NCI-H1092 (cell line): ENCODE measurements around the gene MAN2A1.
"Not testable (repeated sequence)": the region's sequence is repeated elsewhere in the genome, so short reads cannot be mapped to it uniquely, and the experiment has no call there.

Source experiments
- DNase-seq: peaks from one replicate; lab custom pipeline; 2025; lab: John Stamatoyannopoulos, UW

MAN2A1 gene

GRCh38 chr5:109868737-109869136, 179.0 kb downstream of the MAN2A1 start:
- no peak for DNase-seq

GRCh38 chr5:109873687-109874086, 184.0 kb downstream of the MAN2A1 start:
- no peak for DNase-seq

GRCh38 chr5:109874108-109874507, 184.4 kb downstream of the MAN2A1 start:
- no peak for DNase-seq

- no peak for DNase-seq
Observed at GRCh38 chr5:109876030-109876725, 186.5 kb downstream of the MAN2A1 start.

- no peak for DNase-seq
Observed at GRCh38 chr5:109876941-109877669, 187.4 kb downstream of the MAN2A1 start.

GRCh38 chr5:109877670-109878045, 187.9 kb downstream of the MAN2A1 start:
- DNase-seq = no peak

- DNase-seq = no peak
Observed at GRCh38 chr5:109878887-109879286, 189.2 kb downstream of the MAN2A1 start.

GRCh38 chr5:109880907-109881685, 191.4 kb downstream of the MAN2A1 start:
- DNase-seq = peak; percentile 44

GRCh38 chr5:109882546-109882945, 192.8 kb downstream of the MAN2A1 start:
- no peak for DNase-seq

GRCh38 chr5:109884676-109885075, 194.9 kb downstream of the MAN2A1 start:
- DNase-seq = no peak

- DNase-seq = no peak
Observed at GRCh38 chr5:109885205-109885604, 195.5 kb downstream of the MAN2A1 start.

- DNase-seq = no peak
Observed at GRCh38 chr5:109888989-109889388, 199.3 kb downstream of the MAN2A1 start.

GRCh38 chr5:109893271-109893670, 203.5 kb downstream of the MAN2A1 start:
- DNase-seq = not testable (repeated sequence)

- DNase-seq = no peak
Observed at GRCh38 chr5:109898269-109899162, 208.8 kb downstream of the MAN2A1 start.

GRCh38 chr5:109899163-109899535, 209.4 kb downstream of the MAN2A1 start:
- DNase-seq = no peak

- DNase-seq = no peak
Observed at GRCh38 chr5:109900461-109900860, 210.7 kb downstream of the MAN2A1 start.

- no peak for DNase-seq
Observed at GRCh38 chr5:109900911-109901627, 211.3 kb downstream of the MAN2A1 start.

- no peak for DNase-seq
Observed at GRCh38 chr5:109901628-109901981, 211.9 kb downstream of the MAN2A1 start.

GRCh38 chr5:109903061-109903460, 213.3 kb downstream of the MAN2A1 start:
- no peak for DNase-seq

- no peak for DNase-seq
Observed at GRCh38 chr5:109905906-109906305, 216.2 kb downstream of the MAN2A1 start.

- DNase-seq = no peak
Observed at GRCh38 chr5:109907189-109907588, 217.5 kb downstream of the MAN2A1 start.
